GM06990 (cell line): ENCODE data around the gene FHIT.

ENCODE experiments used
- DNase-seq: peaks from one replicate; pipeline ENCODE4 v3.0.0-alpha.2; 2011; ENCODE audit not compliant: insufficient read length; ENCODE audit errors: extremely low read depth
- H3K27me3 ChIP-seq: replicated peaks from 2 replicates; pipeline ENCODE4 v1.6.0; 2011; ENCODE audit warnings: low read length; ENCODE audit not compliant: control insufficient read depth, insufficient read depth
- H3K36me3 ChIP-seq: 2 replicates; pipeline ENCODE4 v1.5.1; 2011; ENCODE audit warnings: low read length; ENCODE audit not compliant: control insufficient read depth, insufficient read depth
- H3K4me3 ChIP-seq: replicated peaks from 2 replicates; pipeline ENCODE4 v1.5.1; 2011; ENCODE audit warnings: low read depth, mild to moderate bottlenecking, control low read depth, low read length
- TF ChIP-seq, protein P1 (sequence below): IDR thresholded peaks from 2 replicates; pipeline ENCODE4 v1.5.1; 2011; ENCODE audit warnings: low read length, control low read depth, mild to moderate bottlenecking, inconsistent platforms; ENCODE audit not compliant: insufficient read depth, poor library complexity, severe bottlenecking

Gene FHIT

DNA sequence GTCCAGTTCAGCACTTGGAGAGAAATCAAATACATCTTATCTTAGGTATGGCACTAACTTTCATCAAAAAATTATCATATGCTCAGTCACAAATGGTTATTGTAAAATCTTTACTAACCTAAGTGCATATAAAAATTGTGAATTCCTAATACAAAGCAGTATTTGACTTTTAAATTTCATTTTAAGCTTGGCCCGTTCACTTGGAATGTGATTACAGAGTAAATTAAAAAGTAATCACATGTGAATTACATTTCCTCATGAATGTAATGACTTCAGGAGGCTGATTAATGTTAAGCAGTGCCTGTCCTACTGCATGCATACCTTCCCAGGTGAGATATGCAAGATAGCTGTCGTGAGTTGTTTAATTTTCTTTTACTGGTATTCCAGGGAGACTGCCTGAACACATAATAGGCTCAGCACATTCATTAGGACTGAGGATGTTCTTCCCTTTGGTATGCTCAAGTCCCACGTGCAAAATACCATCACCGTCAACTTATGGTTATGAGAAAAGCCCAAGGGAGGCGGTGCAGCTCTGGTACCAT, 1053.0 kb downstream of the FHIT start:
- DNase-seq, result no peak
- Histone ChIP-seq H3K27me3 (no peaks in the 10 kb centered on the region), H3K4me3 (no peak overlapping the region), H3K36me3 (no peaks in the 10 kb centered on the region)
- TF ChIP-seq, protein P1, sequence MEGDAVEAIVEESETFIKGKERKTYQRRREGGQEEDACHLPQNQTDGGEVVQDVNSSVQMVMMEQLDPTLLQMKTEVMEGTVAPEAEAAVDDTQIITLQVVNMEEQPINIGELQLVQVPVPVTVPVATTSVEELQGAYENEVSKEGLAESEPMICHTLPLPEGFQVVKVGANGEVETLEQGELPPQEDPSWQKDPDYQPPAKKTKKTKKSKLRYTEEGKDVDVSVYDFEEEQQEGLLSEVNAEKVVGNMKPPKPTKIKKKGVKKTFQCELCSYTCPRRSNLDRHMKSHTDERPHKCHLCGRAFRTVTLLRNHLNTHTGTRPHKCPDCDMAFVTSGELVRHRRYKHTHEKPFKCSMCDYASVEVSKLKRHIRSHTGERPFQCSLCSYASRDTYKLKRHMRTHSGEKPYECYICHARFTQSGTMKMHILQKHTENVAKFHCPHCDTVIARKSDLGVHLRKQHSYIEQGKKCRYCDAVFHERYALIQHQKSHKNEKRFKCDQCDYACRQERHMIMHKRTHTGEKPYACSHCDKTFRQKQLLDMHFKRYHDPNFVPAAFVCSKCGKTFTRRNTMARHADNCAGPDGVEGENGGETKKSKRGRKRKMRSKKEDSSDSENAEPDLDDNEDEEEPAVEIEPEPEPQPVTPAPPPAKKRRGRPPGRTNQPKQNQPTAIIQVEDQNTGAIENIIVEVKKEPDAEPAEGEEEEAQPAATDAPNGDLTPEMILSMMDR, result no peak

DNA sequence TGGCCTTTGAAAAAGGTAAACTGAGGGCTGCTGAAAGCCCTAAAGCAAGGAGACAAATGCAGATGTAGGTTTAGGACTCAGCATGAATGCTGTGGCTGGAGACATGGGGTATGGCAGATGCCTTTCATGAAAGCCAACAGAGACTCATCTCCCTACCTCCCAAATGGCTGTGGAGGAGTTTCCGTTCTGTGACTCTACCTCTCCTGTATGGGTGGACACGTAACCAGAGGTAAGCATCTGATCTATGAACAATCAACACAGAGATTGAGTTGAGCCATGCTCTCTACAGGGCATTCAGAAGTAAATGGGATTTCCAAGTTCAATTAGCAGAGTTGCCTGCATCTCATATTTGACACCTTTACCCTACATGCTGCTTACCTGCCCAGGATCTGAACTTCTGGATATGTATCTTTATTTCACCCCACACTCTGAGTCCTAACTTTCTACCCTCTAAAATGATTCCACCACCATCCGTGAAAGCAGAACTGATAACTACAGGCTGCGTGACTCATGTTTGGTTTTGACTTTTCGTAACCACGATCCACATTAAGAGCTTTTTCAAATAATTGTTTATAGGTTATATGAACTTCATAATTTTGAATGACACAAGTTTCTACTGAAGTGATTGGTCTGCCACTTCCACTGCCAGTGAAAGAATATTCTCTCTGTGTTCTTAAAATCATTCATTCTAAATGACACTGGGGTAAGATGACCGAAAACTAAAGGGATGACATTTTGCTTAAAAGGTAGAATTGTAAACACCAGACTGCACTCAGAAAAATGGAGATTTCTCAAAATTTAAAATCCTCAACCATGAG, 1058.7 kb downstream of the FHIT start:
- peak; percentile 46 for DNase-seq
- Histone ChIP-seq H3K27me3 (no peaks in the 10 kb centered on the region), H3K4me3 (no peak overlapping the region), H3K36me3 (no peaks in the 10 kb centered on the region)
- TF ChIP-seq, protein P1, result no peak

DNA sequence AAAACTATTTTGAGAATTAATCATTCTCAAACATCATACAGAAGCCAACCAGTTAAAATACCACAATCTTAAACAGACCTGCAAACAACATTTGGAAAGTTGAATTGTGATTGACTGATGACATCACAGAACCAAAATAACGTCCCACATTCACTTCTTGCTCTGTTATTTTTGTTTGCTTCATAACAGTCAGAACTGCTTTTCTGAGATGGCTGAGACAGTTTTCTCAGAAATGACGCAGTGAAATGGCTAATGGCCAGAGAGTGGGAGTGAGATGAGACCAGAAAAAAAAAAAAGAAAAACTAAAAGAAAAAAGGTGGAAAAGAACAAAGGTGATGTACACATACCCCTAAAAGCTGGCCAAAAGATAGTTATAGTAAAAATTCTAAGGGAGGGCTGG, 1061.2 kb downstream of the FHIT start:
- TF ChIP-seq, protein P1, result no peak
- DNase-seq, result peak; percentile 27
- no peaks in the 10 kb centered on the region for H3K36me3 ChIP-seq
- no peaks in the 10 kb centered on the region for H3K27me3 ChIP-seq
- H3K4me3 ChIP-seq, result no peak overlapping the region

DNA sequence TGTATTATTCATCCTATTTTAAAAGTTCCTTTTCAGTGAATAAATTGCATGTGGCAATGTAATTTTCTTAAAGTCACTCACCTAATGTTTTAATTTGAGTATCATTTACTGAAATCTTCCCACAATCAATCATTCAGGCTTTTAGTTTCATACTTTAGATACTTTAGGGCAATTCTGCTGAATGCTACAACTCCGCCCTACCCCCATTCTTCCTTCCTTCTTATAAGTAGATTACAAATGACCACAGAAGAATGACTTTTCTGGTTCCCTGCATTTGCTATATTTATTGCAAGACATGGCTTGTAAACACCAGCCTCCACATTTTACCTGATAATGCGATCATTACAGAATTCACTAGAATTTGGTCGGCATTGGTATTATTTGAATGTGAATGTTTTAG, 1061.9 kb downstream of the FHIT start:
- H3K36me3 ChIP-seq, result no peaks in the 10 kb centered on the region
- H3K4me3 ChIP-seq, result no peak overlapping the region
- no peaks in the 10 kb centered on the region for H3K27me3 ChIP-seq
- DNase-seq, result peak; percentile 8
- TF ChIP-seq, protein P1, result no peak

DNA sequence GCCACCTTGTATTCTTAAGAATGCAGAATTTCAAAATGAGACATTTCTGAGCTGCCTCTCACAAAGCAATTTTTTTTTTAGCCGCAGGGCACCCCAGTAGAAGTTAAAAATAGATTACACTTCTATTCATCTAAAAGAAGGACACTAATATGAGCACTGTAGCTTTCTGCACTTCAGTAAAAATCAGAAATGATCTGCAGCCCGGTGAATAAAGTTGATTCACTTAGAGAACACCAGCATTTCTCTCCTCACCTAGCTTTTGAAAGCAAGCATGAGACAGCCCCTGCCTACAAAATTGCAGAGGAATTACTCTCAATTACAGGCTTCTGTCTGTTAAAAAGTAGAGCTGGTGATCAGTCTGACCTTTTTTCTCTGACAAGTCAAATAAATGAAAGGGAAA, 1062.4 kb downstream of the FHIT start:
- H3K4me3 ChIP-seq, result no peak overlapping the region
- H3K27me3 ChIP-seq, result no peaks in the 10 kb centered on the region
- TF ChIP-seq, protein P1, result no peak
- peak; percentile 21 for DNase-seq
- no peaks in the 10 kb centered on the region for H3K36me3 ChIP-seq
